HG02885 (cell line): ENCODE data around the gene SLC12A1.

Experiments
- ATAC-seq: cut with Tn5 transposase; IDR thresholded peaks from one replicate; pipeline ENCODE4 v1.9.1; 2021; ENCODE audit warnings: mild to moderate bottlenecking; ENCODE audit not compliant: unreplicated experiment, poor library complexity

Gene SLC12A1

DNA sequence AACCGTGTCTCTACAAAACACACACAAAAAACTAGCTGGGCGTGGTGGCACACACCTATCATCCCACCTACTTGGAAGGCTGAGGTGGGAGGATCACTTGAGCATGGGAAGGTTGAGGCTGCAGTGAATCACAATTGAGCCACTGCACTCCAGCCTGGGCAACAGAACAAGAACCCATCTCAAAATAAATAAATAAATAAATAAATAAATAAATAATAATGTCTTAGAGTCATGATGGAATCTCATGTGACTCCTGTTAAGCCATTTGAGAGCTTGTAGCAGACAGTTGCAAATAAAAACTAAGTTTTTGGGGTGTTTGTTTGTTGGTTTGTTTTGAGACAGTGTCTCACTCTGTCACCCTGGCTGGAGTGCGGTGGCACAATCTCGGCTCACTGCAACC lies 33.2 kb downstream of the SLC12A1 start:
- no peak for ATAC-seq

GRCh38 chr15:48242015-48242414 lies 35.9 kb downstream of the SLC12A1 start:
- no peak for ATAC-seq

- no peak for ATAC-seq
Measured at GRCh38 chr15:48242535-48242934, 36.4 kb downstream of the SLC12A1 start.

- ATAC-seq: no peak
Measured at GRCh38 chr15:48244921-48245320, 38.8 kb downstream of the SLC12A1 start.

DNA sequence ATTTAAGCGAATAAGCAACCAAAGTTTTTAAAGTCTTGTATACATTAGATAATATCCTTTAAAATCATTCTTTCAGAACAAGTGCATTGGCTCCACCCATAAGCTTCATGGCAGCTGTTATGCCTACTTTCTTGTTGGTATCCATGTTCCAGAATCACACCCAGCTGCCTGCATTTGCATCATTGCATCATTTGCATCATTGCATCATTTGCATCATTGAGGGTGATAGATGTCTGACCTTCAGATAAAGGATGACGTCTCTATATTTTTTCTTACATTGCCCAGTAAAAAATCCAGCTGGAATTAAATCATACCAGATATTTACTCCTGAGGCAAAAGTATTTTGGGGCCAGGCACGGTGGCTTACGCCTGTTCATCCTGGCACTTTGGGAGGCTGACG lies 42.3 kb downstream of the SLC12A1 start:
- ATAC-seq: no peak

GRCh38 chr15:48250640-48251076 lies 44.6 kb downstream of the SLC12A1 start:
- peak; percentile 56 for ATAC-seq

DNA sequence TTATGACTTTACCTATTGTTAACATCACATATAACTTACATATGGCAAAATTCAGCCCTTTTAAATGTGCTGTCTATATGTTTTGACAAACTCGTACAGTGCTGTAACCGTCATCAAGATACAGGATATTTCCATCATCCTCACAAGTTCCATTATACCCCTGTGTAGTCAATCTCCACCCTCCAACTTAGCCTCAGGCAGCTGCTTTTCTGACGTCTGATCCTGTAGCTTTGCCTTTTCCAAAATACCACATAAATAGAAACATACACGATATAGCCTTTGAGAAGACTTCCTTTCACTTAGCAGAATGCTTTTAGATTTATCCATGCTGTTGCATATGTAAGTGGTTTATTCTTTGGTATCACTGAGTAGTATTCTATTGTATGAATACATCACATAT lies 47.1 kb downstream of the SLC12A1 start:
- no peak for ATAC-seq

- ATAC-seq: no peak
Measured at GRCh38 chr15:48265135-48265534, 59.0 kb downstream of the SLC12A1 start.

GRCh38 chr15:48266024-48266689 lies 60.1 kb downstream of the SLC12A1 start:
- ATAC-seq: no peak

- no peak for ATAC-seq
Measured at GRCh38 chr15:48267766-48268165, 61.7 kb downstream of the SLC12A1 start.

- no peak for ATAC-seq
Measured at GRCh38 chr15:48273049-48273448, 66.9 kb downstream of the SLC12A1 start.

GRCh38 chr15:48278666-48279065 lies 72.6 kb downstream of the SLC12A1 start:
- no peak for ATAC-seq

DNA sequence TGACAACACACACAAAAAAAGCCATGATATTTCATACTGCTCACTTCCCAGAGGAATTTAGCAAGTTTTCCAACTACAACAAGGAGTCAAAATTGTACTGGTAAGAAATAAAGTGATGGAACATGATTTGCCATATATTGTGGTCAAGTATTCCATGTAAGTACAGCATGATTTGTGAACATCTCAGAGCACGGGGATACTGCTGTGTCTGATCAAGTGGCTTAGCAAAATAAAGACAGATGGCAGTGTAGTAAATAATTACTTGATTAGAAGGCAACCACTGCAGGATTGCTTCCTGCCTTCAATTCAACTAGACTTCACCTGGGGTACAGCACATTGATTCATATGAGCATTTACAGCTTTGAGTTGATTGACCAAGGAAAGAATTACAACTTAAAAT lies 73.5 kb downstream of the SLC12A1 start:
- no peak for ATAC-seq

DNA sequence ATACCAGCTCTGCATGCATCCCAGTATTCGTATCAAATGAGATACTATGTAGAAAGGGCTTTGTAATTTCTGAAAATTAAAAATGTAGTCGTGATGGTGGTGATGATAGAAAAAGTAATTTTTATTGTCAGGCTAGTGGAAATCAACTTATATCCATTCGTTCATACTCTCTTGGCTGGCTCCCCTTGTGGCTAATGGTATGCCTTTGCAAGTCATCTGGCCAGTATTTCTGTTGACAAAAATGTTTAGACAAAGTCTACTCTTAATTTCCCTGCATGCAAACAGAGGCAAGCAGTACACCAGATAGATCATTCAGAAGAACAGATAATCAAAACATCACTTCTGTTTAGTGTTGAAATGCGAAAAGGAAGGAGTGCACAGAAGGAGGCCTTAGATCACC lies 75.6 kb downstream of the SLC12A1 start:
- ATAC-seq: no peak

DNA sequence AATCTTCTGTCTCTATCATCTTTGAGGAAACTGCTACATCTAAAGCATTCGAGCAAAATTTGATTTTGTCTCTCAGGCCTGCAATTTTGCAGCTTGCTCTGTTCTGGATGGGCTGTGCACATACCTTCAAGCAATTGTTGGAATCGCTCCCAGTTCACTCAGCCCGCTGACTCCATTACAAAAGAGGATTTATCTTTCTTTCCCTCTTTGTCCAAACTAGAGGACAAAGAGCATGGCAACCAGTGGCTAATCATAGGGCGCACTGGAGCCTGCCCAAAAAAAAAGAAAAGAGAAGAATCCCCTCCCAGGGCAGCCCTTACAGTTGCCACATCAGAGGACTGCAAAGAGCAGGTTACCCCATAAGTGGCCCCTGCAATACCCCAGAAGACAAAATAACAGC lies 76.1 kb downstream of the SLC12A1 start:
- ATAC-seq: no peak

DNA sequence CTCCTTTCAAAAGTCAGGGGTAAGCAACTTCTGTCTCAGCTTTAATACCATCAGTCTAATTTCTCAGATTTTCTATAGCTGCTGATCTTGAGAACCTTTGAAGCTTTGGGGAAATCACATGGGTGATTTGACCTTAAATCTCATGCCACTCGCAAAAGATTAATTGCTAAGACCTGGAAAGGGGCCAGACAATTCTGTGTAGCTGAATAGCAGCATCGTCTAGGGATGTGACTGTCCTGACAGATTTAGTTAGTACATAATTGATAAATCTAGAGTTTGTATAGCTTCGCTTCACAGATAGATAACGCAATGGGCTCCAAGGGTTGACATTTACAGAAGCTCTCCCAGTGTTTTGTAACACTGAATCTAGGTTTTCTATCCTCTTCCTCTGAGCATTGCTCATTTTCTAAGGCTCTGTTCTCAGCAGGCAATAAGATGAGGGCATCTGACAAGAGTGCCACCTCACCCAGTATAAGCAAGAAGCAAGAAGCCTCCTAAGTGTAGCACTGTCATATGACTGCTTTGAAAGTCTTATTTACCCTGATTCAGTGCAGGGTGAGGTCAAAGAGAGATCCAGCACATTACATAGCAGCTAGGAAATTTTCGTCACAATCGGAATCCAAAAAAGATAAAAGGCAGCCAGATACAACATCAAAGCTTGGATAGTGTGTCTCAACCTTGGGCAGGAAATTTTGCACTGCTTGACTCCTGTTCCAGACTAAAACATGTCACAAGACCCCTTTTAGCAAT lies 77.5 kb downstream of the SLC12A1 start:
- no peak for ATAC-seq

GRCh38 chr15:48285329-48286214 lies 79.5 kb downstream of the SLC12A1 start:
- peak; percentile 94 for ATAC-seq

GRCh38 chr15:48289628-48290027 lies 83.5 kb downstream of the SLC12A1 start:
- no peak for ATAC-seq

GRCh38 chr15:48292458-48292857 lies 86.4 kb downstream of the SLC12A1 start:
- ATAC-seq: no peak

DNA sequence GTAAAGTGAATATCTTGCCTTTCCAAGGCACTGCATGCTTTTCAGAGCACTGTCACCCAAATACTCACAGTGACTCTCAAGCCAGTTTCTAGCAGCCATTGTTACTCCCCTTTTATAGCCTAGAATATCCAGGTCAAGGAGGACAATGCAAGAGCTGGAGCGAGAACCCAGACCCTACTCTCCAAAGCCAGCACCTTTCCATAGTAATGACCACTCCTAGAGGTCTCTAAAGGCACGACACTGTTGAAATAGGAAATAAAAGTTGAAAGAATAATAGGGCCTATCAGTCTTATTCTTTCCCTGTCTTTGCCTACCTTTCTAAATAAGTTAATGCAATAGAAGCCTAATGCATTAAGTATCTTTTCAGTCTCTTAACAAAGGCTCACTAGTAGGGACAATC lies 91.6 kb downstream of the SLC12A1 start:
- no peak for ATAC-seq

DNA sequence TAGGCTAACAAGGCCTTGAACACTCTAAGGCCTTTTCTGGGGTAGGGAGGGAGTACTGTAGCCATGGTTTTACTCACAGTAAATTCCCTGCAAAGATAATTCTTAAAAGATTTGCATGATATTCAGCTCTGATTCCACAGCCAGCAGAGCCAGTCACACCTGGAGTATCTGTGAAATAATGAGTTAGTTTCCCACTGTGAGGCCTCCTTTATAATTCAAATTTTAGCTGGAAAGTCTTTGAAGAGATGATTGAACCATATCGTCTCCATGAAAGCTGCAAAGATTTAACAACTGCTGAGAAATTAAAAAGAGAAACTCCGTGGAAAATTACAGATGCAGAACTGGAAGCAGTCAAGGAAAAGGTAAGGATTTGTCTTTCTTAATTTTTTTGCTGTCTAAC lies 92.8 kb downstream of the SLC12A1 start:
- no peak for ATAC-seq
